NCI-H82 treated with DMSO at 0.1 percent for 48 hours (cell line): Measurements from ENCODE around the gene CACNA1C.

ENCODE experiments used
- DNase-seq: peaks from one replicate; lab custom pipeline; 2025; ENCODE audit not compliant: unreplicated experiment; lab: John Stamatoyannopoulos, UW

CACNA1C gene

DNA sequence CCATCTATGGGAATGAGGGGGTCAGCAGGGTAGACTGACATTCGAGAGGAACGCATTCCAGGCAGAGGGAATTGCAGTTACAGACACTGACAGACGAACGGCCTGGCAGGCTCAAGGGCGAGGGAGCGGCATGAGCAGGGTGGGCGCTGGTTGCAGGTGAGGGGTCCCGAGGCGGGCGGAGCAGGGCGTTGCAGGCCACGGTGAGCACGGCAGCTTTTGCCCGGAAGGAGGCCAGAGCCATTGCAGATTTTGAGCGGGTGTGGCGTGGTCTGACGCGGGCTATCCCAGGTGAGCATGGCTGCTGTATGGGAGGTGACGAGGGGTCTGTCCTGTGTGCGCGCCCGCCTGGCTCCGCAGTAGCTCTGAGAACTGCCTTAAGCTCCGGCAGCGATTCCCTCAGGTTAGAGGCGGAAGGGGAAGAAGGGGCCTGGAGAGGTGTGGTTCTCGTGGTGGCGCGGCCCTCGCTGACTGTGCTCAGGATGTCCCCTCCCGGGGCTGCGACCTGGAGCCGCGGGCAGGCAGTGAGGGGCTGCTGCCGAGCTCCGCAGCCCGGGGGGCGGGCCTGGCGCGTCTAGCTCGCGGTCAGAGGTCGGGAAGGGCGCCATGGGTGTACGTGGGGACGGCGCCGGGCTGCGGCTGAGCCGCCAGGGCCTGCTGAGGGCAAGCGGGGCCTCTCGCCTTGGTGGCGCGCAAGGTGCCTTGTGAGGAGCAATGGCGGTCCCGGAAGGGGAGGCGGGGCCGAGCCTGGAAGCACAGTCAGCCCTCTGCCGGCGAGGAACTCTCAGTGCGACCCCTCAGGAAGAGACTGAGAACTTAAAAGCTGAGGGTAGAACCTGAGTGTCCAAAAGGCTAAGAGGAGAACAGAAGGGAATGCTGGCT lies 177.1 kb downstream of the CACNA1C start:
- no peak for DNase-seq

DNA sequence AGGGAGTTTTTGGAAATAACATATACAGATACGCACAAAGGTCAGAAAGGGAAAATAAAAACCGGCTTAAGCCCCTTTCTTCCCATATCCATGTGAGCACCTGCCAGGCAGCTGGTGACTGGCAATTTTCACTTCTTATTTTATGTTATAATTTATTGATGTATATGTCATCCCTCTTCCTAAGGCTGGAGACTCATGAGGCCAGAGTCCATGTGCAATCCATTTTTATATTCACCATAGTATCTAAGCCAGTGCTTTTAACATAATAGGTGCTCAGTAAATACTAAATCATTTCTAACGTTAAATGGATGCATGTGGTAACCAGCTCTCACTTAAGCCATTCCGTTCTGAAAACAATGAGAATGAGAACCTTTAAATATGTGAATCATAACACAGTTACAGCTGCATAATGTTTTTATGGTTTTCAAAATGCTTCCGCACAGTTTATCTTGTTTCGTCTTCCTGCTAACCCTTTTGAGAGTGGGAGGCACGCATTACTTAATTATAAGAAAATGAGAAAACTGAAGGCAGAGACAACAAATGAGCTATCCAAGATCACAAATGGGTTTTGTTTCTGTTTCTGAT lies 178.3 kb downstream of the CACNA1C start:
- DNase-seq = no peak

DNA sequence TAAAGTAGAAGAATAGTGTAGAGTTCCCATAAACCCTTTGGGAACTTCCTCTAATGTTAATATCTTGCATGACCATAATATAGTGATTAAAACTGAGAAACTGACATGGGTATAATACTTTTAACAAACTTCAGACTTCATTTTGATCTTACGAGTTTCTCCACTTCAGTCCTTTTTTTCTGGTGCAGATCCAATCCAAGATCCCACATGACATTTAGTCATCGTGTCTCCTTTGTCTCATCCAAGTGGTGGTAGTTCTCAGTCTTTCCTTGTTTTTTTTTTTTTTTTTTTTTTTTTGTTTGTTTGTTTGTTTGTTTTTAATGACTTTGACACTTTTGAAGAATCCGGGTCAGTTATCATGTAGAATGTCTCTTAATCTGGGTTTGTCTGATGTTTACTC lies 179.2 kb downstream of the CACNA1C start:
- DNase-seq = no peak

- DNase-seq = no peak
These were observed 180.2 kb downstream of the CACNA1C start for GRCh38 chr12:2233034-2233433.

DNA sequence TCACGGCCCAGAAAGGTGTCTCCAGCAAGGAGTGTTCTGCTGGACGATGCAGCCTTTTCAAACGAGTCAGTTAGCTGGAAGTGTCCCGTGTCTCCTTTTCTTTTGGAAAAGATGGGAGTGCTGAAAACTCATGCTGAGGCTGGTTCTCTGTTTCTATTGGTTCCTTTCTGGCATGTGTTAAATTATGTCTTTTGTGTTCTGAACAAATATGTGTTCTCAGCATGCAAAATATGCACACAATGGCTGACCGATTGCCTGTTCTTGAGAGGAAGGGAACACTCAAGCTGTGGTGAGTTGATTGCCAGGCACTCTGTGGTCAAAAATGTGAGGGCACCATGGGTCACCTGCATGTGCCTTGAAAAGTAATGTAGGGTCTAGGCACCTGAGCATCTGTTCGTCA lies 181.3 kb downstream of the CACNA1C start:
- no peak for DNase-seq

- no peak for DNase-seq
These were observed 182.0 kb downstream of the CACNA1C start for GRCh38 chr12:2234646-2235350.

- DNase-seq = no peak
These were observed 183.9 kb downstream of the CACNA1C start for GRCh38 chr12:2236506-2237294.

- DNase-seq = no peak
These were observed 185.3 kb downstream of the CACNA1C start for GRCh38 chr12:2238111-2238510.

- DNase-seq = peak; percentile 16
These were observed 186.6 kb downstream of the CACNA1C start for GRCh38 chr12:2239381-2239871.

GRCh38 chr12:2240390-2240789 lies 187.6 kb downstream of the CACNA1C start:
- DNase-seq = no peak

DNA sequence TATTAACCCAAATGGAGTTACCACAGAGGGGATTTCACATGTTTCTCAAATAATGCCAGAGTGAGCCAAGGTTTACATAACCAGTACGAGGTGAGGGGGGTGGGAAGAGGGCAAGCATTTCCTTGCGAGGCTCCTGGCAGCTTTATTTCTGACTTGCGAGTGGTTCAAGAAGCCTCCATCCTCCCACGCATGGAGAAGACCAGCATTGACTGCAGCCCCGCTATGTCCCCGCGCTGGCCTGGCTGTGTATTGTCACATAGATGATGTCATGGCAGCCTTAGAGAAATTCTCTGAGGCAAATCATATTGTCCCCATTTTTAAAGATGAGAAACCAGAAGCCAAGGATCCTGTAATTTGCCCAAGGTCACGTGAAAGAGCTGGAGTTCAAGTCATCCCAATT lies 188.2 kb downstream of the CACNA1C start:
- no peak for DNase-seq

DNA sequence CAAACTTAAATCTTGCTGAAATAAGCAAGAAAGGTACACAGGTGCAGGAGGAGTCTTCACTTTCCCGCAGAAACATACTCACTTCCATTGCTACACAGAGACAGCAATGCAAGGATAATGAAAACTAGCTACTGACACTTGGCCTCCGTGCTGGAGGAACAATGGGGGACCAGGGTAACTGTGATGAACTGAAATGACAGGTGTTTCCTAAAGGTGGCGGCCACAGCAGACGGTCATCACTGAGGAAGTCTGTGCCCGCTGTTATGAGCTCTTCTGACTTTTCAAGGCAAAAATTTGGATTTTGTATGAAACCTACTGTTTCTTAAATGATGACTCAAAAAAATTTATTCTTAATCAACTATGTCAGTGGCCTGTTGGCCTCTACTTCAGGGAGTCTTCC lies 189.4 kb downstream of the CACNA1C start:
- DNase-seq = no peak

DNA sequence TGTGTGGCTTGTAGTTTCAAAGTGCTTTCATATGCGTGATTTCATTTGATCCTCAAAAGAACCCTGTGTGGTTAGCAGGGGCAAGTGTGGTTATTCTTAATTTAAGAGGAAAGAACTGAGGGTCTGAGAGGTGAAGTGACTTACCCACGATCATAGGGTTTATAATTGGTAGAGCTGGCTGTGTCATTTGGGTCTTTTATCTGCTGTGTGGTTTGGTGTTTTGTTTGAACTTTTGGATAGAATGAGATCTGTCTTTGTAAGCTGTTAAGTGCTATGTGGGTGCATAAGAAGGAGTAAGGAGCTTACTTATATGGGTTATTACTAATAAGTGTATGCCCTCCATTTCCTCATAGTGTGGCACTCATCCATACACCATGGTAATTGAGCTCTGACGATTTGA lies 190.0 kb downstream of the CACNA1C start:
- DNase-seq = no peak

DNA sequence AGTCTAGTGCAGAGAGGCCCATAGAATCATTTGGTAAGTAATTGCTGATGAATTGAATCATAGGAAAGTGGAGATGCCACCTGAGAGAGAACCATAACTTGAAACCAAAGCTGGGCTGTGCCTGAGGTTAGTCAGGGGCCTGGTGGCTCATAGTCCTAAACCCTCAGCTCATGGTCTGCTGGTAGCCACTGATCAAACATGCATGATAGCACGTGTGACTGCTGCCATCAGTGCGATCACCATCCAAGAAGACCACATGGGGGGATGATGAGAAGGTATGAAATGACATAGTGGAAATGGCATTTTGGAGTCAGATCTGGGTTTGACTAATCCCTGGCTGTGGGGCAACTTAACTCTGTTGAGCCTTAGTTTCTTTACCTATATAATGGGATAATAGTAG lies 190.5 kb downstream of the CACNA1C start:
- no peak for DNase-seq

DNA sequence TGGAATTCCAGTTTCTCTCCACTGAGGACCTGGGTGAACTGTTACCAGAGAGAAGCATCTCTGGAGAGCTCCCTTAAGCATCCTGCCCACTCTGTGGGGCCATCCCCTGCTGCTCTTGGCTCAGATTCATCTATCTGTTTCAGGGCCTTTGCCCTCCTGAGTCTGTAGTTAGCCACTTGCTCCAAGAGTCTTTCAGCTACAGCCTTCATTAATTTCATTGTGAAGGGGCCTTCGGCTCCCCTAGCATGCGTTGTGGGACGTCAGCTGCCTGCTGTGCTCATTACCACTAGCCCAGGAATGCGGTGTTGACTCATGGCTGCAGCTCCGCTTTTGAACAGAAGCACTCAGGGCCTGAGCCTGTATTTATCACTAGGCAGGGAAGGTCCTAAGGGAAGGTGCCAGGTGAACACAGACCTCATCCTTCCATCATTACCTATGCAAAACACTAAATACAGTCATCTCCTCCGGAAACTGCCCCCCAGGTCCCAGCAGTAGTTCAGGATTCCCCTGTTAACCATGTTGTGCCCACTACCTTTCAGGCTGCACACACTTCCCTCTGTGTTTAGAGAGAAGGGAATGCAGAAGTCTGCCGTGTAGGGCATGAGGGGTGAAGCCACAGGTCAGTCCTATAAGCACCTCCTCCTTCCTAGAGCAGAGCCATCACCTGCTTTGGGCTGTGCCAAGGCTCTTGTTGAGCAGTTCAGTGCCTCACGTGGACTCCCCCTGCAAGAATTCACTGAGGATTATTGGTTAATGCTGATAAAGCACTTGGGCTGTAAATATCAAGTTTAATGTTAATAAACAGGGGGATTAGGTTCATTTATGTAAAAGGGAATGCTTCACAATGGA lies 191.4 kb downstream of the CACNA1C start:
- DNase-seq = no peak

- DNase-seq = no peak
These were observed 193.6 kb downstream of the CACNA1C start for GRCh38 chr12:2246358-2246757.

- no peak for DNase-seq
These were observed 194.3 kb downstream of the CACNA1C start for GRCh38 chr12:2247120-2247519.

- no peak for DNase-seq
These were observed 194.8 kb downstream of the CACNA1C start for GRCh38 chr12:2247596-2247995.

DNA sequence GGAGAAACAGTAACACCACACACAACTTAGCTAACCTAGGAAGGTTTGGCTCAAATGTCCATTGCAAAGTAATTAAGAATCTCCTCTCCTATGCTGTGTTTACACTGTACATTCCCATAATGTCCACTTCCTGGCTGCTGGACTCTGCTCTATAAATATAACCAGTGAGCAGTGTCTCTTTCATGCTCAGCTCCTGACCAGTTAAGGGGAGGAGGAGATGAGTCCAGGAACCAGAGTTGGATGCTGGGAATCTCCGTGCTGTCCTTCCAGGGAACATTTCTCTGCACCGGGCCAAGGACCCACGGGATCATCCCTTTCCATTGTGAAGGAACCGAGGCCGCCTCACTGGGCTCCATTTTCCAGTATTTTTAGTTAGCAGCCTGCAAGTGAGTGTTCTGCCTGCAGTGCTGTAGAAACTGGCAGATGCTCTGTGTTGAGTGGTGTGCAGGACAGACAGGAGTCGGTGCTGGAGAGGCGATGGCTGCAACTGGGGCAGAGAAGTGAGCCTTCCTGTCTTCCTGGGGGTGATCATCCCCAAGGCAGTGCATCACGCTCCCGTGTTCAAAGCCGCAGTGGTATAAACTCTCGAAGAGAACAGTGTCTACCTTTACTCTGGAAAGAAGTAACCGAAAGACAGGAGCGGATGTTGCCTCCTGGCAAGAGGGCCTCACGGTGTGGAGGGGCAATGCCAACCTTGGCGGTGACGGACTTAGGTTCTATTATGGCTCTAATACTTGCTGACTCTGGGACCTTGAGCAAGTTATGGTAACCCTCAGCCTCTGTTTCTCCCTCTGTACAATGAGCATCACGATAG lies 195.5 kb downstream of the CACNA1C start:
- DNase-seq = no peak
